HEK293 (cell line): Measurements from ENCODE around the gene GAL3ST3.

Experiments used
- OVOL3 ChIP-seq: fragments of 450-650 bp; formaldehyde crosslinking; IDR thresholded peaks from 2 replicates; pipeline ENCODE4 v1.5.1; 2016; ENCODE audit warnings: missing biosample characterization, missing genetic modification characterization
- ZFP37 ChIP-seq: fragments of 450-650 bp; formaldehyde crosslinking; IDR thresholded peaks from 2 replicates; pipeline ENCODE4 v1.5.1; 2016; ENCODE audit warnings: missing biosample characterization, missing genetic modification characterization
- TF ChIP-seq, protein P1 (sequence below): fragments of 450-650 bp; formaldehyde crosslinking; IDR thresholded peaks from 2 replicates; pipeline ENCODE4 v1.5.1; 2016; ENCODE audit warnings: missing biosample characterization, missing genetic modification characterization

DNA sequence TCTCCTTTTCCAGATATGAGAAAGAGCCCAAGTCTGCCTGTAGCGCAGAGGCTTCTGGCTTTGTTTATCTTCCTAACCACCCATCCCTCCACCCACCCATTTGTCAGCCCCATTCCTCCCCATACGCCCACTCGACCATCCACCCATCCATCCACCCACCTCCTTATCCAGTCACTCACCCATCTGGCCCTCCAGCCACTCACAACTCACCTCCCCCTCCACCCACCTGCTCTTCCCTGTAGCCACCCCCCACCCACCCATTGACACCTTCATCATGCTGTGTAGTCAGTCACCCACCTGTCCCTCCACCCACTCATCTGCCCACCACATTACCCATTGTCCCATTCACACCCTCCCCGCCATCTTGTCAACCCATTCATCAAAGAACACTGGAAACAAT lies 31.6 kb downstream of the GAL3ST3 start:
- TF ChIP-seq OVOL3 (tag by site-specific recombination) (no peak), ZFP37 (tag by site-specific recombination) (no peak)
- TF ChIP-seq, protein P1, sequence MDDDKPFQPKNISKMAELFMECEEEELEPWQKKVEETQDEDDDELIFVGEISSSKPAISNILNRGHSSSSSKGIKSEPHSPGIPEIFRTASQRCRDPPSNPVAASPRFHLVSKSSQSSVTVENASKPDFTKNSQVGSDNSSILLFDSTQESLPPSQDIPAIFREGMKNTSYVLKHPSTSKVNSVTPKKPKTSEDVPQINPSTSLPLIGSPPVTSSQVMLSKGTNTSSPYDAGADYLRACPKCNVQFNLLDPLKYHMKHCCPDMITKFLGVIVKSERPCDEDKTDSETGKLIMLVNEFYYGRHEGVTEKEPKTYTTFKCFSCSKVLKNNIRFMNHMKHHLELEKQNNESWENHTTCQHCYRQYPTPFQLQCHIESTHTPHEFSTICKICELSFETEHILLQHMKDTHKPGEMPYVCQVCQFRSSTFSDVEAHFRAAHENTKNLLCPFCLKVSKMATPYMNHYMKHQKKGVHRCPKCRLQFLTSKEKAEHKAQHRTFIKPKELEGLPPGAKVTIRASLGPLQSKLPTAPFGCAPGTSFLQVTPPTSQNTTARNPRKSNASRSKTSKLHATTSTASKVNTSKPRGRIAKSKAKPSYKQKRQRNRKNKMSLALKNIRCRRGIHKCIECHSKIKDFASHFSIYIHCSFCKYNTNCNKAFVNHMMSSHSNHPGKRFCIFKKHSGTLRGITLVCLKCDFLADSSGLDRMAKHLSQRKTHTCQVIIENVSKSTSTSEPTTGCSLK (tag by site-specific recombination), result no peak
